IPS-18a (cell line): ENCODE results near the gene TSPAN4.

ENCODE experiments used
- H3K27ac ChIP-seq: one replicate; pipeline ENCODE4 v1.5.1; 2013; ENCODE audit warnings: low read length
- H3K27me3 ChIP-seq: one replicate; pipeline ENCODE4 v1.6.1; 2013; ENCODE audit warnings: mild to moderate bottlenecking, low read length; ENCODE audit not compliant: control insufficient read depth, insufficient read depth
- H3K36me3 ChIP-seq: one replicate; pipeline ENCODE4 v1.6.1; 2013; ENCODE audit warnings: low read depth, low read length; ENCODE audit not compliant: control insufficient read depth
- H3K4me1 ChIP-seq: one replicate; pipeline ENCODE4 v1.6.1; 2013; ENCODE audit warnings: low read depth, low read length; ENCODE audit not compliant: control insufficient read depth
- H3K4me3 ChIP-seq: one replicate; pipeline ENCODE4 v1.5.1; 2013; ENCODE audit warnings: low read length
- H3K9ac ChIP-seq: one replicate; pipeline ENCODE4 v1.6.1; 2013; ENCODE audit warnings: mild to moderate bottlenecking, low read length, moderate library complexity
- H3K9me3 ChIP-seq: one replicate; pipeline ENCODE4 v1.6.1; 2013; ENCODE audit warnings: low read depth, low read length; ENCODE audit not compliant: control insufficient read depth

Gene TSPAN4

GRCh38 chr11:882596-882995 is 39.9 kb downstream of the TSPAN4 start:
- Histone ChIP-seq H3K4me3 (no peak overlapping the region), H3K27me3 (no peaks in the 10 kb centered on the region), H3K9me3 (no peaks in the 10 kb centered on the region), H3K4me1 (no peaks in the 10 kb centered on the region), H3K27ac (no peak overlapping the region), H3K36me3 (peaks cover 10% of the 10 kb centered on the region), H3K9ac (no peak overlapping the region)

GRCh38 chr11:883527-883926 is 40.9 kb downstream of the TSPAN4 start:
- no peaks in the 10 kb centered on the region for H3K27me3 ChIP-seq
- H3K9me3 ChIP-seq = no peaks in the 10 kb centered on the region
- peaks cover 10% of the 10 kb centered on the region for H3K36me3 ChIP-seq
- H3K4me3 ChIP-seq = no peak overlapping the region
- no peak overlapping the region for H3K9ac ChIP-seq
- no peaks in the 10 kb centered on the region for H3K4me1 ChIP-seq
- H3K27ac ChIP-seq = no peak overlapping the region

GRCh38 chr11:884578-885070 is 42.0 kb downstream of the TSPAN4 start:
- no peaks in the 10 kb centered on the region for H3K27me3 ChIP-seq
- no peaks in the 10 kb centered on the region for H3K4me1 ChIP-seq
- no peaks in the 10 kb centered on the region for H3K9me3 ChIP-seq
- H3K9ac ChIP-seq = no peak overlapping the region
- no peak overlapping the region for H3K27ac ChIP-seq
- peaks cover 10% of the 10 kb centered on the region for H3K36me3 ChIP-seq
- no peak overlapping the region for H3K4me3 ChIP-seq

GRCh38 chr11:886568-886967 is 43.9 kb downstream of the TSPAN4 start:
- Histone ChIP-seq H3K4me3 (no peak overlapping the region), H3K4me1 (no peaks in the 10 kb centered on the region), H3K27me3 (no peaks in the 10 kb centered on the region), H3K9me3 (no peaks in the 10 kb centered on the region), H3K36me3 (peaks cover 6% of the 10 kb centered on the region), H3K9ac (no peak overlapping the region), H3K27ac (no peak overlapping the region)

- H3K36me3 ChIP-seq = no peaks in the 10 kb centered on the region
- H3K9ac ChIP-seq = no peak overlapping the region
- H3K4me3 ChIP-seq = no peak overlapping the region
- H3K27me3 ChIP-seq = no peaks in the 10 kb centered on the region
- no peaks in the 10 kb centered on the region for H3K4me1 ChIP-seq
- no peaks in the 10 kb centered on the region for H3K9me3 ChIP-seq
- no peak overlapping the region for H3K27ac ChIP-seq
Measured at GRCh38 chr11:887589-887988, 44.9 kb downstream of the TSPAN4 start.

- Histone ChIP-seq H3K4me3 (no peak overlapping the region), H3K9ac (no peak overlapping the region), H3K27me3 (no peaks in the 10 kb centered on the region), H3K4me1 (no peaks in the 10 kb centered on the region), H3K36me3 (no peaks in the 10 kb centered on the region), H3K9me3 (no peaks in the 10 kb centered on the region), H3K27ac (no peak overlapping the region)
Measured at GRCh38 chr11:888310-889212, 45.9 kb downstream of the TSPAN4 start.

- no peak overlapping the region for H3K9ac ChIP-seq
- H3K27ac ChIP-seq = no peak overlapping the region
- H3K4me1 ChIP-seq = no peaks in the 10 kb centered on the region
- no peaks in the 10 kb centered on the region for H3K27me3 ChIP-seq
- H3K4me3 ChIP-seq = no peak overlapping the region
- H3K9me3 ChIP-seq = no peaks in the 10 kb centered on the region
- H3K36me3 ChIP-seq = no peaks in the 10 kb centered on the region
Measured at GRCh38 chr11:889257-889656, 46.6 kb downstream of the TSPAN4 start.

- H3K27ac ChIP-seq = no peak overlapping the region
- H3K36me3 ChIP-seq = no peaks in the 10 kb centered on the region
Measured at GRCh38 chr11:889687-890475, 47.2 kb downstream of the TSPAN4 start.

GRCh38 chr11:890794-891540 is 48.3 kb downstream of the TSPAN4 start:
- Histone ChIP-seq H3K9me3 (no peaks in the 10 kb centered on the region), H3K4me3 (no peak overlapping the region), H3K36me3 (no peaks in the 10 kb centered on the region), H3K4me1 (no peaks in the 10 kb centered on the region), H3K27ac (no peak overlapping the region), H3K27me3 (no peaks in the 10 kb centered on the region), H3K9ac (no peak overlapping the region)

More at GRCh38 chr11:889687-890475, 47.2 kb downstream of the TSPAN4 start:
- H3K4me1 ChIP-seq = no peaks in the 10 kb centered on the region
- no peak overlapping the region for H3K4me3 ChIP-seq
- H3K27me3 ChIP-seq = no peaks in the 10 kb centered on the region
- H3K9me3 ChIP-seq = no peaks in the 10 kb centered on the region
- H3K9ac ChIP-seq = no peak overlapping the region

- Histone ChIP-seq H3K9ac (no peak overlapping the region), H3K36me3 (no peaks in the 10 kb centered on the region)
Measured at GRCh38 chr11:893008-893654, 50.5 kb downstream of the TSPAN4 start.

More at GRCh38 chr11:893008-893654, 50.5 kb downstream of the TSPAN4 start:
- no peak overlapping the region for H3K27ac ChIP-seq
- no peaks in the 10 kb centered on the region for H3K27me3 ChIP-seq
- H3K4me1 ChIP-seq = no peaks in the 10 kb centered on the region
- H3K9me3 ChIP-seq = no peaks in the 10 kb centered on the region
- no peak overlapping the region for H3K4me3 ChIP-seq
